IMR-90 (cell line): ENCODE data around the gene NDUFB7. TPM values are rescaled to one million over a fixed set of nuclear protein-coding genes. Genes with fewer than 3 reads are reported as not detected.

Experiments used
- ATAC-seq: fragments of 200-7000 bp; cut with Tn5 transposase; 2 replicates; pipeline ENCODE4 v1.9.1; 2020; ENCODE audit warnings: low read depth, mild to moderate bottlenecking, moderate library complexity
- BruUV-seq: library from RNA; stranded (reverse); fragments of 400-500 nt; replicated peaks from 2 replicates; lab custom pipeline; 2021; lab: Mats Ljungman, UMichigan
- CTCF ChIA-PET: fragments of 300-600 bp; formaldehyde crosslinking; extraction: SDS; loops from one replicate; lab custom pipeline; 2021; ENCODE audit warnings: antibody characterized with exemption; lab: Yijun Ruan, JAX
- POLR2A ChIA-PET: fragments of 300-600 bp; sonication (Branson Sonifier 250); formaldehyde crosslinking; loops from one replicate; lab custom pipeline; 2022; ENCODE audit warnings: antibody characterized with exemption; ENCODE audit not compliant: unreplicated experiment; lab: Charles Lee
- DNase-seq: peaks from one replicate; pipeline ENCODE4 v3.0.0; 2013
- H2AFZ ChIP-seq: replicated peaks from 2 replicates; pipeline ENCODE3; 2013; ENCODE audit warnings: low read length, mild to moderate bottlenecking; ENCODE audit not compliant: poor library complexity
- H2AK5ac ChIP-seq: 2 replicates; pipeline ENCODE4 v1.6.1; 2013; ENCODE audit warnings: low read depth, low read length, inconsistent platforms
- H2AK9ac ChIP-seq: replicated peaks from 2 replicates; pipeline ENCODE3; 2013; ENCODE audit warnings: mild to moderate bottlenecking, low read depth, low read length, moderate library complexity; ENCODE audit not compliant: poor library complexity
- H2BK120ac ChIP-seq: 2 replicates; pipeline ENCODE4 v1.6.1; 2013; ENCODE audit warnings: low read depth, low read length, inconsistent platforms
- H2BK15ac ChIP-seq: 3 replicates; pipeline ENCODE4 v1.6.1; 2013; ENCODE audit warnings: low read depth, low read length, inconsistent platforms
- H2BK20ac ChIP-seq: 2 replicates; pipeline ENCODE4 v1.6.1; 2013; ENCODE audit warnings: low read depth, mild to moderate bottlenecking, inconsistent platforms, low read length, moderate library complexity
- H2BK5ac ChIP-seq: 2 replicates; pipeline ENCODE4 v1.6.1; 2013; ENCODE audit warnings: mild to moderate bottlenecking, low read depth, low read length, inconsistent platforms; ENCODE audit not compliant: poor library complexity, severe bottlenecking
- H3K14ac ChIP-seq: replicated peaks from 2 replicates; pipeline ENCODE4 v1.6.1; 2013; ENCODE audit warnings: low read depth, low read length, inconsistent platforms
- H3K18ac ChIP-seq: 2 replicates; pipeline ENCODE4 v1.6.1; 2013; ENCODE audit warnings: low read depth, low read length, control low read depth
- H3K23ac ChIP-seq: 2 replicates; pipeline ENCODE4 v1.6.1; 2013; ENCODE audit warnings: low read depth, low read length, inconsistent platforms
- H3K27ac ChIP-seq: 2 replicates; pipeline ENCODE4 v1.5.1; 2013; ENCODE audit warnings: mild to moderate bottlenecking, control low read depth, low read length; ENCODE audit not compliant: insufficient read depth
- H3K27me3 ChIP-seq: 2 replicates; pipeline ENCODE4 v1.6.1; 2013; ENCODE audit warnings: low read length; ENCODE audit not compliant: control insufficient read depth, insufficient read depth
- H3K36me3 ChIP-seq: 2 replicates; pipeline ENCODE4 v1.6.1; 2013; ENCODE audit warnings: low read length, mixed read lengths; ENCODE audit not compliant: control insufficient read depth, insufficient read depth
- H3K4ac ChIP-seq: 2 replicates; pipeline ENCODE4 v1.6.1; 2013; ENCODE audit warnings: low read depth, low read length, inconsistent platforms
- H3K4me1 ChIP-seq: 2 replicates; pipeline ENCODE4 v1.6.1; 2013; ENCODE audit warnings: low read length, mixed read lengths; ENCODE audit not compliant: control insufficient read depth, insufficient read depth
- H3K4me2 ChIP-seq: 2 replicates; pipeline ENCODE4 v1.6.1; 2013; ENCODE audit warnings: low read depth, mild to moderate bottlenecking, control low read depth, low read length, moderate library complexity
- H3K4me3 ChIP-seq: 2 replicates; pipeline ENCODE4 v1.5.1; 2013; ENCODE audit warnings: low read depth, mild to moderate bottlenecking, control low read depth, low read length, moderate library complexity; ENCODE audit not compliant: insufficient read depth
- H3K56ac ChIP-seq: 2 replicates; pipeline ENCODE4 v1.6.1; 2013; ENCODE audit warnings: low read length, inconsistent platforms; ENCODE audit not compliant: insufficient read depth; ENCODE audit errors: extremely low read depth
- H3K79me1 ChIP-seq, 2 experiments: 2 replicates each; pipeline ENCODE4 v1.6.1; 2013; ENCODE audit warnings: low read length in 2 of 2, inconsistent platforms in 1 of 2, low read depth in 1 of 2
- H3K9ac ChIP-seq: 2 replicates; pipeline ENCODE4 v1.6.1; 2013; ENCODE audit warnings: low read depth, low read length, control low read depth
- H3K9me1 ChIP-seq: 2 replicates; pipeline ENCODE4 v1.6.1; 2013; ENCODE audit warnings: low read length, inconsistent platforms; ENCODE audit not compliant: insufficient read depth
- H3K9me3 ChIP-seq: 2 replicates; pipeline ENCODE4 v1.6.1; 2013; ENCODE audit warnings: low read length; ENCODE audit not compliant: control insufficient read depth, insufficient read depth
- H4K20me1 ChIP-seq: 2 replicates; pipeline ENCODE4 v1.6.1; 2013; ENCODE audit warnings: low read length, inconsistent platforms; ENCODE audit not compliant: insufficient read depth
- H4K5ac ChIP-seq: 2 replicates; pipeline ENCODE4 v1.6.1; 2013; ENCODE audit warnings: mild to moderate bottlenecking, low read depth, low read length, control low read depth
- H4K8ac ChIP-seq, 2 experiments: 2 replicates each; pipeline ENCODE4 v1.6.1; 2013; ENCODE audit warnings: low read depth in 2 of 2, low read length in 2 of 2, control low read depth in 1 of 2, inconsistent platforms in 1 of 2
- H4K91ac ChIP-seq: 2 replicates; pipeline ENCODE4 v1.6.1; 2013; ENCODE audit warnings: low read depth, low read length, inconsistent platforms; ENCODE audit not compliant: insufficient read depth
- CHD1 ChIP-seq: IDR thresholded peaks from 2 replicates; pipeline ENCODE4 v1.6.1; 2012; ENCODE audit warnings: low read depth, low read length, improper control_type of control experiment
- CTCF ChIP-seq: conservative IDR thresholded peaks from 2 replicates; pipeline ENCODE4 v1.5.1; 2012; ENCODE audit warnings: mild to moderate bottlenecking, low read depth, low read length, improper control_type of control experiment
- ELK1 ChIP-seq: fragments of 150-350 bp; IDR thresholded peaks from 2 replicates; pipeline ENCODE4 v1.6.1; 2016; ENCODE audit warnings: low read depth, mild to moderate bottlenecking, low read length, moderate library complexity, borderline replicate concordance
- FOS ChIP-seq: fragments of 150-350 bp; IDR thresholded peaks from 2 replicates; pipeline ENCODE4 v1.6.1; 2016; ENCODE audit warnings: low read depth, low read length
- MAFK ChIP-seq: IDR thresholded peaks from 2 replicates; pipeline ENCODE4 v1.6.1; 2012; ENCODE audit warnings: low read depth, low read length, improper control_type of control experiment
- MXI1 ChIP-seq: IDR thresholded peaks from 2 replicates; pipeline ENCODE4 v1.6.1; 2012; ENCODE audit warnings: low read depth, mild to moderate bottlenecking, low read length, moderate library complexity, borderline replicate concordance
- NFE2L2 ChIP-seq: fragments of 150-350 bp; IDR thresholded peaks from 2 replicates; pipeline ENCODE4 v1.6.1; 2016; ENCODE audit warnings: low read depth, mild to moderate bottlenecking, low read length
- POLR2A ChIP-seq: IDR thresholded peaks from 2 replicates; pipeline ENCODE4 v1.6.1; 2012; ENCODE audit warnings: mild to moderate bottlenecking, low read depth, low read length
- RAD21 ChIP-seq: IDR thresholded peaks from 2 replicates; pipeline ENCODE4 v1.6.1; 2012; ENCODE audit warnings: low read length, improper control_type of control experiment
- RCOR1 ChIP-seq: IDR thresholded peaks from 2 replicates; pipeline ENCODE4 v1.6.1; 2012; ENCODE audit warnings: mild to moderate bottlenecking, low read length, improper control_type of control experiment; ENCODE audit not compliant: insufficient replicate concordance
- RFX5 ChIP-seq: IDR thresholded peaks from 2 replicates; pipeline ENCODE4 v1.8.0; 2012; ENCODE audit warnings: low read depth, mild to moderate bottlenecking, low read length, moderate library complexity
- SMC3 ChIP-seq: fragments of 150-350 bp; IDR thresholded peaks from 2 replicates; pipeline ENCODE4 v1.6.1; 2016; ENCODE audit warnings: low read depth, mild to moderate bottlenecking, antibody characterized with exemption, low read length, moderate library complexity
- WGBS, 2 experiments: methylation state at CpG; one replicate each; pipeline versions ENCODE4 v1.1.5 to v1.1.7; 2013; ENCODE audit warnings: missing lambda C conversion rate in 2 of 2; ENCODE audit not compliant: insufficient read length in 1 of 2; ENCODE audit errors: extremely low coverage in 2 of 2; 5-methylcytosine and 5-hydroxymethylcytosine counted together
- dilution Hi-C: fragments of 300-500 bp; cut with HindIII; formaldehyde crosslinking; loops from one replicate; pipeline ENCODE4 v1.14.3; 2018; ENCODE audit warnings: low sequenced_read_pairs; ENCODE audit not compliant: unreplicated experiment
- in situ Hi-C: fragments of 300-500 bp; cut with MboI; formaldehyde crosslinking; loops from 3 replicates; pipeline ENCODE4 v1.14.3; 2019; ENCODE audit warnings: low sequenced_read_pairs, inconsistent platforms, mixed read lengths
- intact Hi-C: fragments of 100-400 bp; cut with micrococcal nuclease; formaldehyde crosslinking; loops from 2 replicates; pipeline ENCODE4 v1.10.0; 2022
- polyA plus RNA-seq, 3 experiments: library from polyadenylated mRNA; depleted of rRNA; stranded (reverse); fragments of >200 nt; gene quantifications; 2 replicates each; pipeline ENCODE4 v1.2.3, GENCODE V29; 2012; ENCODE audit warnings: low replicate concordance in 1 of 3
- total RNA-seq: library from RNA; depleted of rRNA; stranded (reverse); fragments of >200 nt; gene quantifications from 2 replicates; pipeline ENCODE4 v1.2.3, GENCODE V29; 2012

The NDUFB7 gene
- total and polyA plus RNA-seq, 2 of the 4 experiments (the other 2 are of a cell fraction) = 436 to 523 TPM

- no peak for TF ChIP-seq MXI1
- no peak for TF ChIP-seq CHD1
- TF ChIP-seq RCOR1 = no peak
These were observed 17.5 kb downstream of the NDUFB7 start (continued) for GRCh38 chr19:14554382-14554812.

- H3K4me1 ChIP-seq = peaks cover 6% of the 10 kb centered on the region; the same call in 1 of the 2 replicates
- no peak overlapping the region for H2BK5ac ChIP-seq
- dilution Hi-C loops = no loop called here
- no peak overlapping the region for H2BK120ac ChIP-seq
- H2BK20ac ChIP-seq = no peak overlapping the region
- ATAC-seq = no peak
- H3K56ac ChIP-seq = no peak overlapping the region
- no peak overlapping the region for H3K18ac ChIP-seq
- TF ChIP-seq CHD1 (no peak), RAD21 (no peak), NFE2L2 (no peak), ELK1 (no peak), FOS (no peak), CTCF (no peak), SMC3 (no peak), RCOR1 (no peak), MAFK (no peak), RFX5 (no peak), MXI1 (no peak), POLR2A (no peak)
- H3K27ac ChIP-seq = no peak overlapping the region
- no peak overlapping the region for H3K4me3 ChIP-seq
- H4K8ac ChIP-seq = no peak overlapping the region
- H3K4ac ChIP-seq = no peak overlapping the region
- H2AK5ac ChIP-seq = no peak overlapping the region
- in situ Hi-C loops = loop anchor here (25.0 kb wide), 1 partner anchor 883 kb away; the partner anchor contains the start of gene WIZ
- H4K20me1 ChIP-seq = peaks cover 10% of the 10 kb centered on the region
- H3K9me3 ChIP-seq = no peaks in the 10 kb centered on the region
- H3K4me2 ChIP-seq = no peak overlapping the region
- intact Hi-C loops = no loop called here
- no peak overlapping the region for H4K5ac ChIP-seq
- CTCF ChIA-PET = no interaction called here
- 67% methylated on average over 2 of the region's 9 CpGs; no CpG with 5 or more reads in 1 of the 2 experiments for WGBS, 2 experiments
- no peak overlapping the region for H3K9ac ChIP-seq
- H3K36me3 ChIP-seq = no peaks in the 10 kb centered on the region
- H2AFZ ChIP-seq = no peak overlapping the region
- H3K27me3 ChIP-seq = no peaks in the 10 kb centered on the region
- POLR2A ChIA-PET = no interaction called here
- no peak for DNase-seq
- H3K23ac ChIP-seq = no peak overlapping the region
- H3K14ac ChIP-seq = no peak overlapping the region
- H2AK9ac ChIP-seq = no peak overlapping the region
- BruUV-seq = no TSS peak
- no peak overlapping the region for H4K91ac ChIP-seq
- peaks cover 7 to 40% of the 10 kb centered on the region in 2 experiments for H3K79me1 ChIP-seq
- no peak overlapping the region for H2BK15ac ChIP-seq
- H3K9me1 ChIP-seq = peaks cover 7% of the 10 kb centered on the region
These were observed 18.0 kb downstream of the NDUFB7 start for GRCh38 chr19:14553939-14554243.
